ENCODE measurements around the gene CDH4.
"Not testable (repeated sequence)": the region's sequence is repeated elsewhere in the genome, so short reads cannot be mapped to it uniquely, and the experiment has no call there.

CDH4 gene

GRCh38 chr20:61262514-61262913, 10.5 kb downstream of the CDH4 start:
- Histone ChIP-seq H3K9ac (ENCODE audit: low read depth in 1 of 2, low read length in 2 of 2) (no peak overlapping the region), H3K4me1 (ENCODE audit: control insufficient read depth in 1 of 2, insufficient read depth in 2 of 2, low read length in 2 of 2) (no peaks in the 10 kb centered on the region), H3K9me3 (ENCODE audit: control insufficient read depth in 1 of 2, low read length in 2 of 2) (peaks cover 0 to 4% of the 10 kb centered on the region in 2 donors), H3K4me3 (ENCODE audit: low read depth in 1 of 2, low read length in 2 of 2) (no peak overlapping the region), H3K27me3 (ENCODE audit: control insufficient read depth in 1 of 2, insufficient read depth in 2 of 2, low read length in 2 of 2) (no peaks in the 10 kb centered on the region), H3K36me3 (ENCODE audit: control insufficient read depth in 1 of 2, insufficient read depth in 2 of 2, low read length in 2 of 2) (no peaks in the 10 kb centered on the region), H3K27ac (ENCODE audit: low read depth, low read length) (no peak overlapping the region)

- Histone ChIP-seq H3K27ac (ENCODE audit: low read depth, low read length) (no peak overlapping the region), H3K4me3 (ENCODE audit: low read depth in 1 of 2, low read length in 2 of 2) (no peak overlapping the region), H3K9me3 (ENCODE audit: control insufficient read depth in 1 of 2, low read length in 2 of 2) (peaks cover 0 to 2% of the 10 kb centered on the region in 2 donors), H3K4me1 (ENCODE audit: control insufficient read depth in 1 of 2, insufficient read depth in 2 of 2, low read length in 2 of 2) (no peaks in the 10 kb centered on the region), H3K27me3 (ENCODE audit: control insufficient read depth in 1 of 2, insufficient read depth in 2 of 2, low read length in 2 of 2) (no peaks in the 10 kb centered on the region), H3K9ac (ENCODE audit: low read depth in 1 of 2, low read length in 2 of 2) (no peak overlapping the region), H3K36me3 (ENCODE audit: control insufficient read depth in 1 of 2, insufficient read depth in 2 of 2, low read length in 2 of 2) (no peaks in the 10 kb centered on the region)
Observed at GRCh38 chr20:61263084-61263695, 11.1 kb downstream of the CDH4 start.

GRCh38 chr20:61263938-61264337, 11.9 kb downstream of the CDH4 start:
- H3K27me3 ChIP-seq (ENCODE audit: control insufficient read depth in 1 of 2, insufficient read depth in 2 of 2, low read length in 2 of 2), result no peaks in the 10 kb centered on the region
- no peaks in the 10 kb centered on the region for H3K36me3 ChIP-seq (ENCODE audit: control insufficient read depth in 1 of 2, insufficient read depth in 2 of 2, low read length in 2 of 2)
- H3K9me3 ChIP-seq (ENCODE audit: control insufficient read depth in 1 of 2, low read length in 2 of 2), result no peaks in the 10 kb centered on the region
- H3K4me1 ChIP-seq (ENCODE audit: control insufficient read depth in 1 of 2, insufficient read depth in 2 of 2, low read length in 2 of 2), result no peaks in the 10 kb centered on the region
- no peak overlapping the region for H3K9ac ChIP-seq (ENCODE audit: low read depth in 1 of 2, low read length in 2 of 2)
- H3K4me3 ChIP-seq (ENCODE audit: low read depth in 1 of 2, low read length in 2 of 2), result no peak overlapping the region
- H3K27ac ChIP-seq (ENCODE audit: low read depth, low read length), result no peak overlapping the region

DNA sequence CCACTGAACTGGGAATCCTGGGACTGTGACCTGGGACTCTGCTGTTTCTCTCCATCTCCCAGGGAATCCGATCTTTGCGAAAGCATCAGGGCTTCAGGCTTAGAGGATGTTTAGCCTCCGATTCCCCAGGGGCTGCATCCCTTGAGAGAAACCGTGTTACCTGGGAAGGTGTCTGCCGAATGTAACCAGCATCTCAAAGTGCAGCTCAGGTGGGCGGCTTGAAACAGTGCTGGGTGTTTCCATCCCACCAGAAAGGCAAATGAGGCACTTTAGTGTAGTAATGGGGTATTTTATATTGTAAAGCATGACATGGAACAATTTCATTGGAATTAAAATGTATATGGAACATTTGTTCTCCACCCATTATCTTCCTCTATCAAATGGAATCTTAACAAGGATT, 15.2 kb downstream of the CDH4 start:
- H3K27me3 ChIP-seq (ENCODE audit: control insufficient read depth in 1 of 2, insufficient read depth in 2 of 2, low read length in 2 of 2), result no peaks in the 10 kb centered on the region
- H3K9me3 ChIP-seq (ENCODE audit: control insufficient read depth in 1 of 2, low read length in 2 of 2), result no peaks in the 10 kb centered on the region
- H3K36me3 ChIP-seq (ENCODE audit: control insufficient read depth in 1 of 2, insufficient read depth in 2 of 2, low read length in 2 of 2), result no peaks in the 10 kb centered on the region

DNA sequence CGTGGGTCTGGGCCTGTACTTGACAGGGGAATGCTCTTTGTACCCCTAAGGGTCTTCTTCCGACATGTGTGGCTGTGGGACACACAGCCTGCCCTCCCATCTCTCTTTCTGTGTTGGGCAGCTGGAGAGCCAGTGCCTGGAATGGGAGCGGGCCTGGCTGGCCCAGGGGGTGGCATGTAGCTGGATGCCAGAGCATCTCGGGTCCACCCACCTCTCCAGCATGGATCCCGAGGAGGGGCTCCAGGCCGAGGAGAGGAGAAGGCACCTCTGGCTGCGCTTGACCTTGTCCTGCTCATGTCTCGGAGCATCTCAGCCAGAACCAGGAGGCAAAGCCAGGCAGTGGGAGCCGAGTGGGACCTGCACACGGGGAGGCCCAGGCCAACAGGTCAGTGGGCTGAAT, 16.0 kb downstream of the CDH4 start:
- no peaks in the 10 kb centered on the region for H3K9me3 ChIP-seq (ENCODE audit: control insufficient read depth in 1 of 2, low read length in 2 of 2)
- H3K27me3 ChIP-seq (ENCODE audit: control insufficient read depth in 1 of 2, insufficient read depth in 2 of 2, low read length in 2 of 2), result no peaks in the 10 kb centered on the region
- H3K4me3 ChIP-seq (ENCODE audit: low read depth in 1 of 2, low read length in 2 of 2), result no peak overlapping the region
- no peaks in the 10 kb centered on the region for H3K4me1 ChIP-seq (ENCODE audit: control insufficient read depth in 1 of 2, insufficient read depth in 2 of 2, low read length in 2 of 2)
- no peaks in the 10 kb centered on the region for H3K36me3 ChIP-seq (ENCODE audit: control insufficient read depth in 1 of 2, insufficient read depth in 2 of 2, low read length in 2 of 2)
- H3K27ac ChIP-seq (ENCODE audit: low read depth, low read length), result no peak overlapping the region
- H3K9ac ChIP-seq (ENCODE audit: low read depth in 1 of 2, low read length in 2 of 2), result no peak overlapping the region

More for the DNA sequence above, 15.2 kb downstream of the CDH4 start:
- Histone ChIP-seq H3K4me1 (ENCODE audit: control insufficient read depth in 1 of 2, insufficient read depth in 2 of 2, low read length in 2 of 2) (no peaks in the 10 kb centered on the region), H3K4me3 (ENCODE audit: low read depth in 1 of 2, low read length in 2 of 2) (no peak overlapping the region), H3K27ac (ENCODE audit: low read depth, low read length) (no peak overlapping the region), H3K9ac (ENCODE audit: low read depth in 1 of 2, low read length in 2 of 2) (no peak overlapping the region)

- no peak overlapping the region for H3K9ac ChIP-seq (ENCODE audit: low read depth in 1 of 2, low read length in 2 of 2)
- no peaks in the 10 kb centered on the region for H3K36me3 ChIP-seq (ENCODE audit: control insufficient read depth in 1 of 2, insufficient read depth in 2 of 2, low read length in 2 of 2)
- H3K9me3 ChIP-seq (ENCODE audit: control insufficient read depth in 1 of 2, low read length in 2 of 2), result peaks cover 0 to 8% of the 10 kb centered on the region in 2 donors
- H3K27me3 ChIP-seq (ENCODE audit: control insufficient read depth in 1 of 2, insufficient read depth in 2 of 2, low read length in 2 of 2), result no peaks in the 10 kb centered on the region
- no peak overlapping the region for H3K4me3 ChIP-seq (ENCODE audit: low read depth in 1 of 2, low read length in 2 of 2)
- no peaks in the 10 kb centered on the region for H3K4me1 ChIP-seq (ENCODE audit: control insufficient read depth in 1 of 2, insufficient read depth in 2 of 2, low read length in 2 of 2)
- H3K27ac ChIP-seq (ENCODE audit: low read depth, low read length), result no peak overlapping the region
Observed at GRCh38 chr20:61271312-61272231, 19.5 kb downstream of the CDH4 start.

GRCh38 chr20:61273024-61273423, 21.0 kb downstream of the CDH4 start:
- not testable (repeated sequence) for H3K4me3 ChIP-seq (ENCODE audit: low read depth in 1 of 2, low read length in 2 of 2); H3K27ac ChIP-seq (ENCODE audit: low read depth, low read length); H3K4me1 ChIP-seq (ENCODE audit: control insufficient read depth in 1 of 2, insufficient read depth in 2 of 2, low read length in 2 of 2); H3K9me3 ChIP-seq (ENCODE audit: control insufficient read depth in 1 of 2, low read length in 2 of 2); H3K36me3 ChIP-seq (ENCODE audit: control insufficient read depth in 1 of 2, insufficient read depth in 2 of 2, low read length in 2 of 2); H3K9ac ChIP-seq (ENCODE audit: low read depth in 1 of 2, low read length in 2 of 2); H3K27me3 ChIP-seq (ENCODE audit: control insufficient read depth in 1 of 2, insufficient read depth in 2 of 2, low read length in 2 of 2)

GRCh38 chr20:61273666-61274065, 21.6 kb downstream of the CDH4 start:
- H3K4me3 ChIP-seq (ENCODE audit: low read depth in 1 of 2, low read length in 2 of 2); H3K27ac ChIP-seq (ENCODE audit: low read depth, low read length); H3K9me3 ChIP-seq (ENCODE audit: control insufficient read depth in 1 of 2, low read length in 2 of 2); H3K4me1 ChIP-seq (ENCODE audit: control insufficient read depth in 1 of 2, insufficient read depth in 2 of 2, low read length in 2 of 2); H3K36me3 ChIP-seq (ENCODE audit: control insufficient read depth in 1 of 2, insufficient read depth in 2 of 2, low read length in 2 of 2); H3K9ac ChIP-seq (ENCODE audit: low read depth in 1 of 2, low read length in 2 of 2); H3K27me3 ChIP-seq (ENCODE audit: control insufficient read depth in 1 of 2, insufficient read depth in 2 of 2, low read length in 2 of 2): not testable (repeated sequence)

GRCh38 chr20:61274326-61274725, 22.3 kb downstream of the CDH4 start:
- Histone ChIP-seq H3K27me3 (ENCODE audit: control insufficient read depth in 1 of 2, insufficient read depth in 2 of 2, low read length in 2 of 2) (no peaks in the 10 kb centered on the region), H3K9me3 (ENCODE audit: control insufficient read depth in 1 of 2, low read length in 2 of 2) (peaks cover 0 to 8% of the 10 kb centered on the region in 2 donors), H3K4me3 (ENCODE audit: low read depth in 1 of 2, low read length in 2 of 2) (no peak overlapping the region), H3K9ac (ENCODE audit: low read depth in 1 of 2, low read length in 2 of 2) (no peak overlapping the region), H3K36me3 (ENCODE audit: control insufficient read depth in 1 of 2, insufficient read depth in 2 of 2, low read length in 2 of 2) (no peaks in the 10 kb centered on the region), H3K27ac (ENCODE audit: low read depth, low read length) (no peak overlapping the region), H3K4me1 (ENCODE audit: control insufficient read depth in 1 of 2, insufficient read depth in 2 of 2, low read length in 2 of 2) (no peaks in the 10 kb centered on the region)

DNA sequence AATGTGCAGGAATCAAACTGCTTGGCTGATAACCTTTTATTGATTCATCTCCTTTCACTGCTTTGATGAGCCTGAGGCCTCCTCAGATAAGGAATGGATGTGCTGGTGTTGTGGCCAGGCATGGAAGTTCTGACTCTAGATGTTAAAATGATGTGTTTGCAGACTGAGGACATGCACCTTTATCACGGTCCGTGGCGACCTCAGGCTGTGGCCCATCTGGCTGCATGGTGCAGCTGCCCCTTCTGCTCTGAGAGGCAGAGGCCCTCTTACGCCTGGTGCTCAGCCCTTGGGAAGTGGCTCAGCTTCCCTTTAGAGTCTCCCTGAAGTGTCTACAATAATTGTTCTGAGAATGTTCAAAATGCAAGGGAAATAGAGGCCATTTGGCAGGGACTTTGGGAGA, 26.2 kb downstream of the CDH4 start:
- Histone ChIP-seq H3K36me3 (ENCODE audit: control insufficient read depth in 1 of 2, insufficient read depth in 2 of 2, low read length in 2 of 2) (no peaks in the 10 kb centered on the region), H3K4me1 (ENCODE audit: control insufficient read depth in 1 of 2, insufficient read depth in 2 of 2, low read length in 2 of 2) (no peaks in the 10 kb centered on the region), H3K9me3 (ENCODE audit: control insufficient read depth in 1 of 2, low read length in 2 of 2) (peaks cover 13 to 16% of the 10 kb centered on the region in 2 donors), H3K9ac (ENCODE audit: low read depth in 1 of 2, low read length in 2 of 2) (no peak overlapping the region), H3K4me3 (ENCODE audit: low read depth in 1 of 2, low read length in 2 of 2) (no peak overlapping the region), H3K27ac (ENCODE audit: low read depth, low read length) (no peak overlapping the region), H3K27me3 (ENCODE audit: control insufficient read depth in 1 of 2, insufficient read depth in 2 of 2, low read length in 2 of 2) (no peaks in the 10 kb centered on the region)
